ENCODE results near the gene RASSF5.

RASSF5 gene

GRCh38 chr1:206554211-206554610, 46.9 kb downstream of the RASSF5 start:
- DNase-seq: no peak

- DNase-seq: no peak
Observed at GRCh38 chr1:206554701-206555472, 47.6 kb downstream of the RASSF5 start.

DNA sequence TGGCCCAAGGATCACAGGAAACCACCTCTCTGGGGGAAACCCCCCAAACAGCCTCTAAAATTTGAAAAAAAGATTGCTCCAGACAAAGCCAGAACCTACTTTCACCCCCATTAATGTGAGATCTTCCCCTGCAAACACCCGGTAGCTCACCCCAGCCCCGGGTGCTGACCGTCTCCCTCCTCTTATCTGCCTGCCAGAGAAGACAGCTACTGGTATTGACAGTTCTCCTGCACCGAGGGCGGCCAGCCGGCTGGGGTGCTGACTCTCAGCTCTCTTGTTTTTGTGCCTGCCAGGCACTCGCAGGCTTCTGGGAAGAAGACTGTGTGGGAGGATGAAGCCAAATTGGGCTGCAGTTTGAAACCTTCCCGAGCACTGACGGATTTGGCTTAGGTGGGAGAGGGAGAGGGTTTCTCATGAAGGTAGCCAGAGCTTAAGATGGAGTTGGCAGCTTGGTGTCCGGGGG, 48.2 kb downstream of the RASSF5 start:
- DNase-seq: peak; percentile 60

DNA sequence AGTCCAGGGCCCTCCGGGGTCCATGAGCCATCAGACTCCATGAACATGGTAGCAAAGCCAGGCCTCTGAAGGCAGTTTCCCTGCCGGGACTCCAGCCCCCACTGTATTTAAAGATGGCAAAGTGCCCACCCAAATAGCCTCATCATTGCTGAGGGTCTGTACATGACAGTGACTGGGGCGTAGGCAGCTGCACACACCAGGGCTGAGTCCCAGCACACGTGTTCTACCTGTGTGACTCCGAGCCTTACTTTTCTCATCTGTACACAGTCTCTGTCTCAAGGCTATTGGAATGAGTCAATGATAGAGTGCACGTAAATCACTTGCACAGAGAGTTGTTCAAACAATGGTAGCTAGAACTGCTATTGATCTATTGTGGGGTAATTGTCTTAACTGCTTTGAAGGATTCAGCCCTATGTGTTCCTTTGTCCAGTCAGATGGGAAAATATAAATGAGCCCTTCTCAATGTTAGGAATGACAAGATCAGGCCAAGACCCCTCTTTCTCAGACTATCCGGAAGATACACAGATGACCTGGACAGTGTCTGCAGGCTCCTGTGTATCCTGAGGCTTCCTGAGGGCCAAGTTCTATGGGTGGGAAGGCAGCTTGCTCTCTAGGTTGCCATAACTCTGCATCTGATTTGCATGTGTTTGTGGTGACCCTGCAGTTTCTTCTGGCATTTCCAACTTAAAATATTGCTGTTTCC, 48.9 kb downstream of the RASSF5 start:
- DNase-seq: peak; percentile 80

DNA sequence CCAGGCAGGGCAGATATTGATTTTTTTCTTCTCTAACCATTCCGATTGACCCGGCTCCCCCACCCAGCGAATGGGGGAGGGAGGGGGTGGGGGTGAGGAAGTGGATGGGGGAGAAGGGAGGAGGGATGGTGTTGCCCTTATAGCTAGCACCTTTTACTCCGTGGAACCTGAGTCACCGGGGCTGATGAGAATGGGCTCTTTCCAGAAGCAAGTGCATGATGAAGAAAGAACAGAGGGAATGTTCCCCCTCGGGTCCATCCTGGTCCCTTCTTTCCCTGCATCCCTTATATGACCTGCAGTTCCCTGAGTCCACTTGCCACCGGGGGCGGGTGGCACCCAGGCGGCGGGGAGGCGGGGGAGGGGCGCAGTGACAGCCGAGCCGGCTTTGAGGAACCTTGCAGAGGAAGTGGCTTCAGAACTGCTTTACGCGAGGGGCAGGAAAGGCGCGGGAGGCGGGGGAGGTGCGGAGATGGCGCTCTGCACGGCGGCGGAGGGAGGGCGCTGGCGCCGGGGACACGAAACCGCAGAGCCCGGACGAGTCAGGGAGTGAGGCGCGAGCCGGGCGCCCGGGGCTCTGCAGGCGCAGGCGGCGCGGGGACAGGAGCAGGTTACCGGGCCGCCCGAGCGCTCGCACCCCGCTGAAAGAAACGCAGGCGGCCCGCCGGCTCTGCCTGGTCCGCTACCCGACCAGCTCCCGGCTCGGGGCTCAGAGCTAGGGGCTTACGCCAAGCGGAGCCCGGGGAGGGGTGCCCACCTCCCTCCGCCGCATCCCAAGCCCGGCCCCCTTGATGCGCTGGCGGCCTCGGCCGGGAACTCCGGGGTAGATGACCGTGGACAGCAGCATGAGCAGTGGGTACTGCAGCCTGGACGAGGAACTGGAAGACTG, 49.7 kb downstream of the RASSF5 start:
- DNase-seq: peak; percentile 96

GRCh38 chr1:206557636-206558473, 50.5 kb downstream of the RASSF5 start:
- DNase-seq: peak; percentile 67

GRCh38 chr1:206558794-206559671, 51.7 kb downstream of the RASSF5 start:
- no peak for DNase-seq

GRCh38 chr1:206559672-206559995, 52.3 kb downstream of the RASSF5 start:
- peak; percentile 42 for DNase-seq

DNA sequence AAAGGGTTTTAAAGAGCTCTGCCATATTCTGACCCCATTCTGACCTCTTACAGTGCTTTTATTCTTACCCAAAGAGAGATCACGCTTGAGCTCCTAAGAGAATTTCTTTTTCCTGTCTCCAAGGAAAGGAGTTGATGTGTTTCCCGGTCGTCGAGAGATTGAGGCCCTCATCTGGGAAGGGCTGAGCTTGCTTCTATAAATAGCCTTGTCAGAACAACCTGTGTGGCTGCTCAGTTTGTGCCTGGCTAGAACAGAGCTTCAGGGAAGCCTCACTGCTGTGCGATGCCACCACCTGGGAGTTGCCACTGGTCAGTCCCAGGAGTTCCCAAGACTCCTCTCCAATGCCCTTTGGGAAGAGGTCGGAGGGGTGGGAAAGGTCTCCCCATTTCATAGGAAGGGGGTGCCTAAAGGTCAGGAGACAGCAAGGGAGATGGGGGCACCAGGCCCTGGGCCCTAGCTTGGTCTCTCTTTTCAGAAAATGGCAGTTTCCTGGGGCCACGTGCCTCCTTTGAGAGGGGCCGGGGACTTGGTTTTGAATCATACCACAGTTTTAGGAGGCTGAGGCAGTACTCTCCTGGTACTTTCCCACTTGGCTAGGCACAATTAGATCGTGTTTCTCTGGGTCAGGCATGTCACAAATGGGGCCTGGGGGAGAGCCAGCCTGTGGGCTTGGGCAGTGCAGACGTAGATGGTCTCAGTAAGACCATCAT, 52.8 kb downstream of the RASSF5 start:
- peak; percentile 65 for DNase-seq

DNA sequence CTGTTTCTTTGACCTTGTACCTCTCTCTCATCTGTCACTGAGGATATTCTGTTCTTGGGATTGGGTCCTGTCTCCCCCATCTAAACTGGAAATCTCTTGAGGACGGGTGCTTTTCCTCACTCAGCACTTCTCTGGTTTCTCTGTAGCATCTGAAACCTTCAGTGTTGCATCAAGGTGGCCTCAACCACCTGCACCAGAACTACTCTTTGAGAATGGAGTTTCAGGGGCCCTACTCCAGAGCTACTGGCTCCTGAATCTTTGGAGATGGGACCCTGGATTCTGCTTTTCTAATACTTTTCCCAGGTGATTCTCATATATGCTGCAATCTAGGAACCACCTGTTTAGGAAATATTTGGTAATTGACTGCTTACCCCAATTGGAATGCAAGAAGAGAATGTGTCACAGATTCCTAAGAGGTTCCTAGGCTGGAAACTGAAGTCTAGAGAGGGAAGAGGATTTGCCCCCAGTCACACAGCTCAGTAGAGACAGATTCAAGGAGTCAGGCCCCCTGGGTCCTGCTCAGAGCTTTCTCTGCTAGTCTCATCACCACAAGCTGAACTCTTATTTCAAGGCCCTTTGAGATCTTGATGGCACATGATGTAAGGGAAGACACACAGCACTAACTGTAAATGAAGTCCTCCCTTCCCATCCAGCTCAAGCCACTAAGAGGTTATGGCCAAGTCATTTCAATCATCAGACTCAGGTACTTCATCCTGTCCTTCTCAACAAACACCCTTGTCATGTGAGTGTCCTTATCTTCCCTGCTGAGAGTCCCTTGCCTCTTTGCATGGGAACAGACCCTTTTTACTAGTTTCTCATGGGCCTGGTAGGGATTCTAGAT, 56.3 kb downstream of the RASSF5 start:
- peak; percentile 53 for DNase-seq

DNA sequence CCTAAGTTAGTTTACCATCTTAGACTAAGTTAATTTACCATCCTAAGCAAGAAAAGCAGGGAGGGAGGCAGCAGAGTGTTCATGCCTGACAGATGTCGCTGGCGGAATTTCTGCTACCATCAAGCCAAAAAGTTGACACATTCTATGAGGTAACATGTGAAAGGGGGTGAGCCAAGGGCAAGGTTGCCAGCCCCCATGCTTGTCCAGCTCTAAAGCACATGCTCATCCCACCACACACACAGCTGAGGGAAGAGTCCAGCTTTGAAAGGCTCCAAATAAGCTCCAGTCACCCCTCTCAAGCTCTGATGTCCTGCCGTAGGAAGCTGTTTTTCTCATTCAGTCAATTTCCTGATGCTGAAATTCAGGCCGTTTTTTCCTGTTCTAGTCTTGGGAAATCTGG, 58.7 kb downstream of the RASSF5 start:
- DNase-seq: no peak

DNA sequence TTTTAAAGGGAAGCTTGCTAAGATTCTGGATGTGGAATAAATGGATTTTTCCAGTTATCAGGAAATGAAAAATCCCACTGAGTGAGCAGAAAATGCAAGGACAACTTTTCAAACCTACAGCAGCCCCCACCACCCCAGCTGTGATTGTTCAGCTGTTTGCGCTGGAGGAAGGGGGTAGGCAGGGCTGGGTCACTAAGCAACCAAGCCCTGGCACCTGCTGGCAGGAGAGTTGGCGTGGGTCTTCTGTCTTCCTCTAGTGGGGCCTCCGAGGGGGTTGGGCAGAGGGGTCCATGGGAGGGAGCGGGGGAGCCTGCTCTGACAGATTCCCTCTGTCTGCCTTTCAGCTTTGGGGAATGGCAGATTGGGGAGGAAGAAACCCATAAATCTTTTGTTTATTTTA, 59.7 kb downstream of the RASSF5 start:
- no peak for DNase-seq

- peak; percentile 41 for DNase-seq
Observed at GRCh38 chr1:206568256-206568655, 60.9 kb downstream of the RASSF5 start.

DNA sequence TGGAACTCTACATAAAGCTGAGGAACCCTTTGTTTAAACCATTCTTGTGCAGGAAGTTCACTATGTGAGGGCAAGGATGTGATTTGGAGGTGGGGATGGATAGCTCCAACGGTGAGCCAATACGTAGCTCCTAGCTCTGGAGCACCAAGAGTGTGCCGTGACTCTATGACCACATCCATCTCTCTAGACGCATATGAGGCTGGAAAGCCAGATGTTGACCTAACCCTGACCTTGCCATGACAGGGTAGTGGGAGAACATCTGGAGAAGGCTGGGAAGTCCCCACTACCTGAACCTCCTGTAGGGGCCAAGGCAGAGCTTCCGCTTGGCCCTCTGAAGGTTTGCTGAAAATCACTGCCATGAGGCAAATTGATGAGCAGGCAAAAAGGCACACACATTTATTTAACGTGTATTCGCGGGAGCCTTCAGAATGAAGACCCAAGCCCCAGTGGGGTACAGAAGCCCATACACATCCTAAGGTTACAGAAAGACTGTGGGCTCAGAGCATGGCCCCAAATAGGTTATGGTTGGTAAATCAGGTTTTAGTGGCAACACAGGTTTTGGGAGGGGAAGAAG, 61.5 kb downstream of the RASSF5 start:
- no peak for DNase-seq

GRCh38 chr1:206569556-206569955, 62.2 kb downstream of the RASSF5 start:
- DNase-seq: no peak

- DNase-seq: no peak
Observed at GRCh38 chr1:206570529-206570928, 63.2 kb downstream of the RASSF5 start.

DNA sequence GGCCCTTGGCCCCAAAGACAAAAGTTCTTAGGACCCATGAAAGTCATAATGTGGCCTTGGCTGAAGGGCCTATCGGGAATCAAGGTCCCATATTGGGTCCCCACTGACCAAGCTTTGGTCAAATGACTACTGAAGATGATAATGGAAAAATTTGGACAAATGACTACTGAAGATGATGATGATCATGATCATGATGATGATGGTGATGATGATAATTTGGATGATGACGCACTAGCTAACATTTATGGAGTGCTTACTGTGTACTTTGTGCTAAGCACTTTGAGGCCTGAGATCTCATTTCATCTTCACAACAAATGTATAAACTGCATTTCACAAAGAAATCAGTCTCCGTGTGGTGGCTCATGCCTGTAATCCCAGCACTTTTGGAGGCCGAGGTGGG, 65.5 kb downstream of the RASSF5 start:
- DNase-seq: no peak

DNA sequence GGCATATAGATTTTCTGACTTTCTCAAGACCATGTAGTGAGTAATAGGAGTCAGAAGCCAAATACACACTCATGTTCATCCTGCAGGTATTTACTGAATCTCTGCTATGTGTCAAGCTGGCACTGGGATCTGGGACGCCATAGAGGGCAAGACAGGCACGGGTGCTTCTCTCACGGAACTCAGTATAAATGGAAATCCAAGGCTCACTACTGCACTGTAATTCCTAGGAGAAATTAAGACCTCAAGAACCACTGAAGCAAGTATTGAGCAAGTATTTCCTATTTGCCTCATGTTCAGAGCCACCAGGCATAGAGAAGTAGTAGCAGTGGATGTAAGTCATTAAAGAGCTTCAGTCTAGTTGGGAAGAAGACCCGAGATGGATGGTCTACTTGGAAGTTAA, 66.0 kb downstream of the RASSF5 start:
- DNase-seq: no peak

DNA sequence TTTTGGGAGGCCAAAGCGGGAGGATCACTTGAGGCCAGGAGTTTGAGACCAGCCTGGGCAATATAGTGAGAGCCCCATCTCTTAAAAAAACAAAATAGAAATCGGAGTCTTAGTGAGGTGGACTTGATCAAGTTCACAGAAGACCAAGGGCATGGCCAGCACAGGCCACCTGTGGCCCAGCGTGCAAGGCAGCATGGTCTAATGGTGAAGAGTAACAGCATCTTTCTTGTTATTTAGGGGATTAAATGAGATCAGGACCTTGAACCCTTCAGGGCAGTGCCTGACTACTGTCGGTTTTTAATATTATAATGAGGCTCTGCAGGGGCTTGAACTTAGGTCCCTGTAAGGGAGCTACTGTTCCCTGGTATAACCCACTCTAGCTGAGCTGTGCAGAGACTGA, 66.4 kb downstream of the RASSF5 start:
- DNase-seq: no peak
